HG03045 (cell line): ENCODE measurements around the gene CNDP2.

Source experiments
- ATAC-seq: cut with Tn5 transposase; IDR thresholded peaks from one replicate; pipeline ENCODE4 v1.9.1; 2021; ENCODE audit warnings: mild to moderate bottlenecking, moderate library complexity; ENCODE audit not compliant: unreplicated experiment

CNDP2 gene

GRCh38 chr18:74495581-74496507 lies at the start of gene CNDP2:
Gene CNDP2 (plus strand): TSS chr18:74496363. CDS start chr18:74499974, 3,611 bp downstream.
- peak; percentile 78 for ATAC-seq

- no peak for ATAC-seq
Measured at GRCh38 chr18:74446631-74447403, 49.3 kb upstream of the CNDP2 start.

GRCh38 chr18:74447404-74448152 lies 48.6 kb upstream of the CNDP2 start:
- ATAC-seq, result no peak

- no peak for ATAC-seq
Measured at GRCh38 chr18:74450626-74451025, 45.5 kb upstream of the CNDP2 start.

GRCh38 chr18:74451148-74451547 lies 45.0 kb upstream of the CNDP2 start:
- no peak for ATAC-seq

GRCh38 chr18:74453016-74453566 lies 43.1 kb upstream of the CNDP2 start:
- no peak for ATAC-seq

- no peak for ATAC-seq
Measured at GRCh38 chr18:74453642-74454198, 42.4 kb upstream of the CNDP2 start.

- ATAC-seq, result no peak
Measured at GRCh38 chr18:74454279-74454751, 41.8 kb upstream of the CNDP2 start.

- no peak for ATAC-seq
Measured at GRCh38 chr18:74455386-74455785, 40.8 kb upstream of the CNDP2 start.

- ATAC-seq, result no peak
Measured at GRCh38 chr18:74456017-74456348, 40.2 kb upstream of the CNDP2 start.

GRCh38 chr18:74456349-74457042 lies 39.7 kb upstream of the CNDP2 start:
- no peak for ATAC-seq

GRCh38 chr18:74457043-74457724 lies 39.0 kb upstream of the CNDP2 start, which contains the start of gene DIPK1C:
Gene DIPK1C (minus strand): TSS chr18:74457308. CDS start chr18:74457259, 49 bp downstream.
- no peak for ATAC-seq

GRCh38 chr18:74457725-74458421 lies 38.3 kb upstream of the CNDP2 start:
- ATAC-seq, result no peak

GRCh38 chr18:74459889-74460288 lies 36.3 kb upstream of the CNDP2 start:
- ATAC-seq, result no peak

GRCh38 chr18:74460825-74461224 lies 35.3 kb upstream of the CNDP2 start:
- ATAC-seq, result no peak

GRCh38 chr18:74463254-74463653 lies 32.9 kb upstream of the CNDP2 start:
- no peak for ATAC-seq

GRCh38 chr18:74463983-74464382 lies 32.2 kb upstream of the CNDP2 start:
- no peak for ATAC-seq

GRCh38 chr18:74465775-74466174 lies 30.4 kb upstream of the CNDP2 start:
- no peak for ATAC-seq
